GM21423 (cell line): ENCODE measurements around the gene CNTNAP2.

ENCODE experiments used
- ATAC-seq: cut with Tn5 transposase; IDR thresholded peaks from one replicate; pipeline ENCODE4 v1.9.1; 2021; ENCODE audit warnings: mild to moderate bottlenecking, moderate library complexity; ENCODE audit not compliant: unreplicated experiment

CNTNAP2 gene

DNA sequence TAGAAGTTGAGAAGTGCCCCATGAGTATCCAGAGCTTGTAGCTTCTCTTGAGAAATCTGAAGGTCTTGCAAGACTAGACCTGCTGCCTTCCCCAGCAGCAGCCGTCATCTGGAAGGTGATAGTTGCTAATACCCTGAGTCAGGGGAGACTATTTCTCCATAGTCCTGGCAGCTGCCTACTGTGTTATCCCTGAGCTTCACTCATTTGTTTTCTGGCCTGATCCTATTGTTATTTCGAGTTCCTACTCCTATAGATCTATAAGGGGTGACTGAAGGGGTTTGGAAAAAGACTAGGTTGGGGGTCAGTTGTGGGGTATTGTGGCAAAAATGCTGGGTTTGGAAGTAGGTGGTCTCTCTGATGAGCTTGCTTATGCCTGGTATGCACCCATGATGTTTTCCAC lies 297.8 kb downstream of the CNTNAP2 start:
- no peak for ATAC-seq

DNA sequence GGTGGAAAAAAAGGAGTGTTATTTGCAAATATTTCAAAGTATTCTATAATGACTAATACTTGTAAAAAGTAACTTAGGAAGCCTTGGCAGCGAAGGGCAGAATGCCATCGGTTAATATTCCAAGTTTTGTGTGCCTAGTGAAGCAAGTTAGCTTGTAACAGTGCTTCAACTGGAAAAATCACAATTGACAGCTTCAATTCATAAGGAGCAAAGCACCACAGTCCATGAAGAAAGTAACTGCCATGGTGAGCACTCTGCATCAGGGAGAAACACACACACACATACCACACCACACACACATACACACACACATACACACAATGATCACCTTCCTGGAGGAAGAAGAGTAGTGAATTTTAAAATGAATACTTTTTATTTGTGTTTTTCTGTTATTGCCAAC lies 298.3 kb downstream of the CNTNAP2 start:
- ATAC-seq: no peak

DNA sequence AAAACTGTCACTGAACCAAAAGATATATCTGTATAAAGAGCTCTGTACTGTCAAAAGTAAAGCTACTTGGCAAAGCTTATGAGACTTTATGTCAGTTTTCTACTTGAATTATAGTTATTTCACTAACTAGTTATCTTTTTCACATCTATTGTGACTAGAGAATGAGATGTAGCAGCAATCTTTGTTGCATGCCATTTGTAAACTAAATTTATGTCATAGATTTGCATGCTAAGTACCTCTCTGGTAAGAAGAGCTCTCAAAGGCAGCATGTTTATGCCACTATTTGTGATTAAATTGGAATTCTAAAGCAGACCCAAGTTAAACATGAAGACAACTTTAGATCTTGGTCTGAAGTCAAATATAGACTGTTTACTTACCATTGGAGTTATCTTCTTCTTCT lies 300.6 kb downstream of the CNTNAP2 start:
- no peak for ATAC-seq

DNA sequence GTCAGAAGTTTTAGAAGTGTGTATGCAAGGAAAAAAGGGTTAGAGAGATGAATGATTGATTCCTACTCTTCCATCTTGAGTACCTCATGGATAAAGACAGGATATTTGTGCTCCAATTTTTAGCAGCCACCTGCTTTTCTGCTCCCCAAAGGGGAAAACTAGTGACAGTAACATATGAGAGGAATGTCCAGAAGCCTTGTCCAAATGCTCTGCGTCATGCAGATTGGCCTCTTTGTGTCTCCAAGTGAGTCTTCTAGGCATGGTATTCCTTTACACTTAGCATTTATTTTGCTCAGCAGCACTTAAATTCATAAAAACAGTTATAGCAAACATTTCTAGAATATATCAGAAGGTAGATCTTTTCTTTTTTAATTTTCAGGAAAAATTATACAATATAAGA lies 306.8 kb downstream of the CNTNAP2 start:
- no peak for ATAC-seq

DNA sequence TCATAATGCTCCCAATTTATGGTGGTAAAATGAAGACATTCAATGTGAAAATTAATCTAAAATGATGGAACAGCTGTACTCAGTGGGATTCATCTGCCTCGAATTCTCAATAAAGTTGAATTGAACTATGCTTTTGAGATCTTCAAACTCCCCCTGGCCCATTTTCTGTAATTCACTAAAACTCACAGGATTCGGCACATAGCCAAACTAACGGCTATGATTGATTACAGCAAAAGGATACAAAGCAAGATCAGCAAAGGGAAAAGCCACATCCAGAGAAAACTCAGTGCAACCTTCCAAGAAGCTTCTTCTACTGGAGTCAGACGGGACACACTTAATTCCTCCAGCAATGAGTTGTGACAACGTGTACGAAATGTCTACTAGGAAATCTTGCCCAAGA lies 307.5 kb downstream of the CNTNAP2 start:
- ATAC-seq: no peak

DNA sequence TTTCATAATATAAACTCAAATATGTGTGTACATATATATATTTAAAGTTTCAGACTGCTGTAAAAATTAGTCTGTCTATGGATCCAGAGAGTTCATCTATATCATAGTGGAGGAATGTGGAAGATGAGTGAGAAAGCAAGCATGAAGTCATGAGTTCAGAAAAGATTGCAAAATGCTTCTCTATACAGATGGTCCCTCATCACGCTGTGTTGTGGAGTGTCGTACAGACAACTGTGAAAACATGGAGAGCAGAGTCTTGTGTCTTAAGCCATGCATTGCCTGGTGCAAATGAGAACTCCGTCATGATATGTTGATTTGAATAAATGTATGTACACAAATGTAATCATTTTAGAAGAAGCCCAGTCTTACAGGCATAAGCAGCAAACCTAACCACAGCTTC lies 316.9 kb downstream of the CNTNAP2 start:
- no peak for ATAC-seq

DNA sequence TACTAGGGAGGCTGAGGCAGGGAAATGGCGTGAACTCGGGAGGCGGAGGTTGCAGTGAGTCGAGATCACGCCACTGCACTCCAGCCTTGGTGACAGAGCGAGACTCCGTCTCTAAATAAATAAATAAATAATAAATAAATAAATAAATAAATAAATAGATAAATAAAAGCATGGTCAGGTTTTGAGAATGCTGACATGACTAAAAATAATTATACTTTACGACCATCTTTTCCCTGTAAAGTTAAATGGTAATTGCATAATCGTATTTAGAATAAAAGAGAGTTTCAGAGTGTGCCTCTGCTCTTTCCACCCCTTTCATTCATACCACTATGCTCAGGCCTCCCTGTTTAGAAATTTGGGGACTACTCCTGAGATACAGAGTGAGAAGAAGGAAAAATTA lies 326.5 kb downstream of the CNTNAP2 start:
- no peak for ATAC-seq

DNA sequence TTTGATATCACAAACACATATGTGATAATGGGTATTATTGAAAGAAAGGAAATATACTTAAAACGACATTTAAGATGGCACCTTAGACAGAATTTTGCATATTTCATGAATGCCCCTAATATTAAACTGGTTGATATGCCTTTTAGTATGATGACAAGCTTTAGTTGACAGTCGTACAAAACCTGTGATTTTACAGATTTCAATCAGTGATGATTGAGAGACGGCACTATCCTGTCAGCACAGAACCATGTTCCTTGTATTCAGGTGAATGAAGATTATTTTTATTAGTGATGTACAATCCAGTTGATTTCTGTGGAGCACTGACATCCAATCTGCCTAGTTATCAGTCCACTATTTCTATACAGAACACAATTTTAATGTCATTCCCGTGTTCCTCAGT lies 333.0 kb downstream of the CNTNAP2 start:
- no peak for ATAC-seq

DNA sequence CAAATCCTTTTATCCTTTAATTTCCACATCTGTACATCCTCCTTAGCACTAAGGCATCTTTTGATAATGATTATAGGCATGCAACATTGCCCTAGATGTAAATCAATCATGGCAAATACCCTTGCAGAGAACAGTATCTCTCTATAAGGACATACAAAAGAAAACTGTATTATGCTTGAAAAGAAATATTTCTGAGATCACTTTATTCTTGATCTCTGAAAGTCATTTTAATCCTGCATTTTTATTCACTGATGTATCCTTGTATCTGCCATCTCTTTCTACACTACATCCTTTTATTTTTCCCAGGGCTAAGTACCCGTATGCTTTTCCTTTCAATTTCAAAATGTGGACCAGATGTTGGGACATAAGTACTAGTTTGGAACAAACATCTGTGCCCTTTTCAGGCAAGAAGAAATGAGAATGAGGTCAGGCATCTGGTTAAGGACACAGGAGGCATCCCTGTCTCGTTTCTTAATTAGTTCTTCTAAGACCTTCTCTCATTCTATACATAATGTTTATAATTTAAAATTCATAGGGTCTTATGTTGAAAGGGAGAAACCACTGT lies 338.6 kb downstream of the CNTNAP2 start:
- no peak for ATAC-seq

DNA sequence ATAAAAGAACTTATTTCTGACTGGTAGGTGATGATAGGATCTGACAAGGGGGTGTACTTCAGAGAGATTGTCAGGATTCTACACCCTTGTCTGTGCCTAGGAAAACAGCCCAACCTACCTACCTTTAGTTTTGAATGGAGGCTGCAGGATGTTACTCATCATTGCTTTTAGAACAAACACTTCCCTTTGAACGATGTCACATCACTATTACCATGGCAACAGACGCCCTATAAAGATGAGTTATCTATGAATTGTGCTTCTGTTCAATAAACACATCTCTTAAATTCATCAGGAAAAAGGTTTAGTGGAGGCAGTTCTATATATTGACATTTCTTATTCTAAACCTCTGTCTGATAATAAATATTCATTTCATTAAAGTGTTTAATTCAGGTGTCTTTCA lies 362.4 kb downstream of the CNTNAP2 start:
- no peak for ATAC-seq

DNA sequence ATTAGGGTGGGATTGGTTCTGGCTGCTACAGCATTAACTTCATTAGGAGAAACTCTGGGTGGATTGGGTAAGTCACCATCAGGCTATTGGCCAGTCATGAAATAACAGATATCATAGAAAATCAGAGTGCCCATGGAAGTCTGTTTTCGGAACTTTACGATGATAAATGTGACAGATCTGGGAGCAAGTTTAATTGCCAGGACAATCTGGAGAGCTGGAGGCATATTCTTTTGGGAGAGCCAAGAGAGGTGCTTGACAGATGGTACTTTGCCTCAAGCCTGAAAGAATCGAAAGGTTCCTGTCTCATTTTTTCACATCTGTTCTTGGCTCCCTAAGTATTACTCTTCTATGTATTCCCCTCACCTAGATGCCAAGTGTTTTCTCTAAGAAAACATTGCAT lies 369.9 kb downstream of the CNTNAP2 start:
- ATAC-seq: no peak

DNA sequence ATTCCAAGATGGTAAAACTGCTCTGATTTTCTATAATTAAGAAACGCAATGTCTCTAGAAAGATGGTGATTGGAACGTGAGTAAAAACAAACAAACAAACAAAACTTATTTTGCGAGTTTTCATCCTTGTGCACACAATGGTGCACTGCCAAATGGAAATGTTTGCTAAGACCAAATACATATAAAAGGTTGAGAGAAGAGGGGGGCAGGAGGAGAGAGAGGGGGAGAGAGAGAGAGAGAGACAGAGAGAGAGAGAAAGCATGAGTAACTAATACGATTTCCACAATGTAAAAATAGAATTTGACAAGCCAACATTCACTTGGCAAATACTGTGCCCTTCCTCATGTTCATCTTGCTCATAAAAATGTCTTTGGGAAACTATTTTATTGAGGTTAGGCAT lies 375.4 kb downstream of the CNTNAP2 start:
- ATAC-seq: no peak

DNA sequence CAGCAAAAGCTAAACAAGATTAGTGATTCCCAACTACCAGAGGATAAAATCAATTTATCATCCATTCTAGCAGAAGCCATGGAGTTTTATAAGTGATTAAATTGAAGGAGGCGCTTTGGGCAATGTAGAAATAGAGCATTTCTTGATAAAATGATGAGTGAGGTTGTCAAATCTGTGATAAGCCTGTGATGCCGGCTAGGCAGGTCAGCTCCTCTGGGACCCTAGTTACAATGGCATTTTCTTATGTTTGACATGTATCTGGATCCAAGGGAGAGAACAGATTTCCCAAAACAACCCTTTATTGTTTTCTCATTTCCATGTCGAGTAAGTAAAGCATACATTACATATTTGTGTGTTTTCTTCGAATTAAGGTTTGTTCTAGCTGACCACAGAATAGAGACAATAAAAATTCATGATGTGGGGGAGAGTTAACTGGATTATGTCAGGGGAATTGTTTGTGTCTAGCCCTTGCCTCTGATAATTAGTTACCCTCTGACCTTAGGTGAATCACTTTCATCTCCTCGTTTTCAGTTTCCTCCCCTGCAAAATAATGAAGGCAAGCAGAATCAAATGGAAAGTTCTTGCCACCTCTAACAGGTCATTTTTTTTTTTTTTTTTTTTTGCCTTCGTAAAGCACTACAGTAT lies 378.5 kb downstream of the CNTNAP2 start:
- ATAC-seq: no peak

DNA sequence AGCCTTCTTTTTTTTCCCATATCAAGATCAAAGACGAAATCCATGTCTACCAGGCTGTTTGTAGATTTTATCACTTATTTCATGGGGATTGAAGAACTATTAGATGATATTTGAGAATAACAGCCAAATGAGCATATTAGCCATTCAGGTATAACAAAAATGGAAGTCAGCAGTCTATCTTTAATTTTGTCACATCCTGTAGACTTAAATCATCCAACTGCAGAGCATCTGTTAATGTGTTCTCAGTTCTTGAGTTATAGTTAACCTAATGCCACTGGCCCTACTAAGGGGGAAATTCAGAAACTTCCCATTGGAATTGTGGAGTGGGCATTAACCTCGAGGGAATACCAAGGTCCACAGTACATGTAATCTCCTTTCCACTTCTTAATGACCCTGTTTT lies 380.1 kb downstream of the CNTNAP2 start:
- ATAC-seq: no peak

DNA sequence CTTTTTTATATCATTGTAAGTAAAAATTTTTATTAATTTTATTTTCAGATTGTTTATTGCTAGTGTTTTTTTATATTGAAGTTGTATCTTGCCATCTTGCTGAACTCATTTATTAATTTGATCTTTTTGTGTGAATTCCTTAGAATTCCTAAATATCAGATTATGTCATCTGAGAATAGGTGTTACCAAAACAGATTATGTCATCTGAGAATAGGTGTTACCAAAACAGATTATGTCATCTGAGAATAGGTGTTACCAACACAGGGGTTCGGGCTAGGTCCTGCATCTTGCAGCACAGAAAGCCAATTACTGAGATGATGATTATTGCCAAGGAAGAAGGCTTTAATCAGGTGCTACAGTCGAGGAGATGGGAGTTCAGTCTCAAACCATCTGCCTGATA lies 383.4 kb downstream of the CNTNAP2 start:
- ATAC-seq: no peak

DNA sequence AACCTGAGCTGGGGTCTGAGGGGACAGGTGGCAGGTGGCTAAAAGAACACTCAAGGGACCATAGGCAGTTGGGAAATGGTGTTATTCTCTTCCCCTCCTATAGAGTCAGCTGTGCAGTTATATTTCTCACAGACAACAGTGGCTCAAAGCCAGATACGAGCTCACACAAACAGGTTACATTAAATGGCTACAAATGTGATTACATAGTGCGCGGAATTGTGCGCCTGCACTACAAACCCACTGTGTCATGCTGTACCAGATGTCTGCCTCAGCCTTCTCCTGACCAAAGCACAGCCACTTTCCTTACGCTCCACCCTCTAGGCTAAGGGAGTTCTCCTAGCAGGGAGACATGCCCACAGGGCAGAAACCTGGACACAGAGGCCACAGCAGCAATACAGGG lies 387.2 kb downstream of the CNTNAP2 start:
- ATAC-seq: no peak

DNA sequence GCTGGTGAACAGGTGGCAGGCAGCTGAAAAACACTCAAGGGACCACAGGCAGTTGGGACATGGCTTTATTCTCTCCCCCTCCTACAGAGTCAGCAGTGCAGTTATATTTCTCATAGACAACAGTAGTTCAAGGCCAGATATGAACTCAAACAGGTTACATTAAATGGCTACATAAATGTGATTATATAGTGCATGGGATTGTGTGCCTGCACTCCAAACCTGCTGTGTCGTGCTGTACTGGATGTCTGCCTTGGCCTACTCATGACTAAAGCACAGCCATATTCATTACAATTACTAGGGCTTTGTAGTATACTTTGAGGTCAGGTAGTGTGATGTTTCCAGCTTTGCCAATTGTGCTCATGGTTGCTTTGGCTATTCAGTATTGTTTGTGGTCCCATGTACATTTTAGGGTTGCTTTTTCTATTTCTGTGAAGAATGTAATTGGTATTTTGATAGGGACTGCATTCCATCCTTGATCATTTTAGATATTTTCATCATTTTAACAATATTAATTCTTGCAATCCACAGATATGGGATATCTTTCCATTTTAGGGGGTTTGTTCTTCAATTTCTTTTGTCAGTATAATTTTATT lies 393.6 kb downstream of the CNTNAP2 start:
- no peak for ATAC-seq

DNA sequence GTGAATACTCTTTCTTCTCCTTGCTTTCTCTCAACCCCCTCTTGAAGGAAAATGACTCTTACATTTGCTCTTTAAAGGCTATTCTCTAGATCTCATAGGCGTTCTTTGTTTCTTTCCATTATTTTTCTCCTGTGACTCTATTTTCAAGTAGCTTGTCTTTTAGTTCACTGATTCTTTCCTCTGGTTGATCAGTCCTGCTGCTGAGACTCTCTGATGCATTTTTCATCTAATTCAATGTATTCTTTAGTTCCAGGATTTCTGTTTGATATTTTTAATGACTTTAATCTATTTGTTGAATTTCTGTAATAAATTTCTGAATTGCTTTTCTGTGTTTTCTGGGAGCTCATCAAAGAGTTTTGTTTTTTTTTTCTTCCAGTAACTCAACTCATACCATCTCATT lies 397.7 kb downstream of the CNTNAP2 start:
- no peak for ATAC-seq

DNA sequence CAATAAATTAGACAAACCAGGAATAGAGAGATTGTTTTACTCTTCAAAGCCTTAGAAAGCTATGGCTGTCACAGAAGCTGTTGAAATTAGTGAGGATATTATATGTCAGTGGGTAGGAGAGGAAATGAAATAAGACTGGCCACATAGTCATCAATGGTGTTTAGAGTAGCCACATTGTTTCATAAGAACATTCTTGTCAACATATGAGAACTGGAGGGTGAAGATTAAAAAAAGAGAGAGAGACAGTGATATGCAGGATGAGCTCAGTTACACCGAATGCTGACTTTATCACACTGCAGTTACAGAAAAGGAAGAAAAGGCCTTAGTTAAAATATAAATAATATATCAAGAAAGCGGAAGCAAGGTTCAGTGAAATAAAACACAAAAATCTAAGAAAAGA lies 412.0 kb downstream of the CNTNAP2 start:
- no peak for ATAC-seq

DNA sequence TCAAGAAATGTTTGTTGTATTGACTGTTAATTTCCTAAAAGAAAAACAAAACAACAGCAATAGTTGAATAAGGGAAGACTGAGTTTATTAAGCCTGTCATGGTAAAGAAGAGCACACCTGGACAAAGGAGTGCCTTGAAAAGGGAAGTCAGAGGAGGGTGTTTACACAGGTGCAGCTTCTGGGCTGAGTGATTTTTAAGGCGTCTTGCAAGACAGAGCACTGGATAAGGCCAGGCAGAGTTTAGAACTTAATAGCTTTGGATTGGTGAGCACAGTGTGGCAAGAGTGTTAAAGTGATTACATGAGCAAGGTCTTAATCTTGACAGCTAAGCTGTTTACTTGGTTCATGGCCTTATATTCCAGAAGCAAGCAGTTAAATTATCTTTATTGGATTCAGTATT lies 423.2 kb downstream of the CNTNAP2 start:
- no peak for ATAC-seq

DNA sequence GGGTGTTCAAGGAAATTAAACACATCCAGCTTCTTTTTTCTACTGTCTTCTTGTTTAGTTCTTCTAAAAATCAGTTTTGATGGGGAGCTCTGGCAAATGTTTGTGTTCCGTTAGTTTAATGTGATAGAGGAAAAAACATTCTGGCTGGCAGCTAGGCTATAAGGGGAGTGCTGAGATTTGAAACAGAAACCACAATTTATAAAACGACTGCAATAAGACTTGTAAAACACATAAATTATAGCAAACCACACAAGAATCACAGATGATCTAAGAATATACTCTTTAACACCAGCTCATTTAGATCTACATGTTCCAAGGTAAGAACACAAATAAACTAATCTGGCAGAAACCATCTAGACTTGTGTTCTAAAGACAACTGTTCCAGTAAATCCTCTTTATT lies 425.5 kb downstream of the CNTNAP2 start:
- ATAC-seq: no peak

DNA sequence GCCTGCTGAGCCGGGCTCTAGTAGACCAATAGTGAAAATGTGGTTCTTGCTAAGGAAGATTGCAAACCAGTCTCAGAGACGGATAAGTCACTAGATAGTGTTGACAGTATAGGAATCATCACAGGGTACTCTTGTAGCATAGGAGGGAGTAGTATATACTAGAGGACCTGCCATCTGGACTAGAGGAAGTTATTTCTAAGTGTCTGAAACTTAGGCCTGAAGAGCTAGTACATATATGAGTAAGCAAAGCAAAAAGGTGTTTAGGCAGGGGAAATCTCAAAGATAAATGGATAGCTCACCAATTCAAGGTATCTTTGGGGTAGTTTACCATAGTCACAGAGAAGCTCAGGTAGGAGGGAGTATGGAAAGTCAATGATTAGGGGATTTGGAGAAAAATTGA lies 428.1 kb downstream of the CNTNAP2 start:
- no peak for ATAC-seq

DNA sequence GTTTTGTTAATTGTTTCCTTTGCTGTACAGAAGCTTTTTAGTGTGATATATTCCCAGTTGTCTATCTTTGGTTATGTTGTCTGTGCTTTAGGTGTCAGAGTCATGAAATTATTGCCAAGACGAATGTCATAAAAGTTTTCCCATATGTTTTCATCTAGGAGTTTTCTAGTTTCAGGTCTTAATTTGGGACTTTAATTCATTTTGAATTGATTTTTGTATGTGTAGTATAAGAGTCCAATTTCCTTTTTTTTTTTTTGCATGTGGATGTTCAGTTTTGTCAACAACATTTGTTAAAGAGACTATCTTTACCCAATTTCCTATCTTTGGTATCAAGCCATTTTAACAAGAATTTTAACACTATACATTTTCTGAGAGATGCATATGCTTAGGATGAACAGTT lies 432.2 kb downstream of the CNTNAP2 start:
- no peak for ATAC-seq
